Coronary artery (tissue), 2 donors: ENCODE results near the gene KIFBP.

Experiments
- DNase-seq: peaks from one replicate; pipeline ENCODE4 v3.0.0-alpha.2; 2017; ENCODE audit warnings: low spot score
- H3K27ac ChIP-seq, 2 donors: fragments of 200-600 bp; sonication (generic); one replicate each; pipeline ENCODE4 v1.5.1; 2016 to 2019
- H3K4me3 ChIP-seq: fragments of 200-600 bp; sonication (generic); 2 replicates; pipeline ENCODE4 v1.5.1; 2016; ENCODE audit warnings: mild to moderate bottlenecking, moderate library complexity
- CTCF ChIP-seq: fragments of 200-600 bp; sonication (generic); IDR thresholded peaks from one replicate; pipeline ENCODE4 v1.5.1; 2019; ENCODE audit warnings: antibody characterized with exemption

KIFBP gene

DNA sequence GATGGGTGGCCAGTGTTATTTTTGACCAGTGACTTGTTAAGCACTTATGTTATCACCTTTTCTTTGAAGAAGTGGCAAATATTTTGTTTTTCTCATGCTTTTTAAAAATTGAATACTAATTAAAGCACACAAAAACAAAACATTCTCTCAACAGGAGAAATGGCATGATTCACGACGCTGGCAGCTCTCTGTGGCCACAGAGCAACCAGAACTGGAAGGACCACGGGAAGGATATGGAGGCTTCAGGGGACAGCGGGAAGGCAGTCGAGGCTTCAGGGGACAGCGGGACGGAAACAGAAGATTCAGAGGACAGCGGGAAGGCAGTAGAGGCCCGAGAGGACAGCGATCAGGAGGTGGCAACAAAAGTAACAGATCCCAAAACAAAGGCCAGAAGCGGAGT, 6.2 kb upstream of the KIFBP start:
- Histone ChIP-seq H3K4me3 (no peak overlapping the region), H3K27ac (no peak overlapping the region)
- TF ChIP-seq CTCF: no peak
- DNase-seq: no peak

- Histone ChIP-seq H3K4me3 (no peak overlapping the region), H3K27ac (no peak overlapping the region)
- no peak for TF ChIP-seq CTCF
- DNase-seq: no peak
Measured at GRCh38 chr10:68987611-68988010, 992 bp upstream of the KIFBP start.

GRCh38 chr10:68989317-68989990, 851 bp downstream of the KIFBP start:
- TF ChIP-seq CTCF: no peak
- Histone ChIP-seq H3K4me3 (peak overlapping the region; percentile 89), H3K27ac (peak overlapping the region; percentile 80 to 93)
- DNase-seq: no peak

GRCh38 chr10:68992636-68993440, 4.2 kb downstream of the KIFBP start:
- no peak for TF ChIP-seq CTCF
- Histone ChIP-seq H3K4me3 (no peak overlapping the region), H3K27ac (peak overlapping the region; percentile 68 to 79)
- peak; percentile 85 for DNase-seq

GRCh38 chr10:68997211-68997610, 8.6 kb downstream of the KIFBP start:
- H3K27ac ChIP-seq: peak overlapping the region in 1 of 2 donors; percentile 54
- H3K4me3 ChIP-seq: no peak overlapping the region
- DNase-seq: no peak
- TF ChIP-seq CTCF: no peak

DNA sequence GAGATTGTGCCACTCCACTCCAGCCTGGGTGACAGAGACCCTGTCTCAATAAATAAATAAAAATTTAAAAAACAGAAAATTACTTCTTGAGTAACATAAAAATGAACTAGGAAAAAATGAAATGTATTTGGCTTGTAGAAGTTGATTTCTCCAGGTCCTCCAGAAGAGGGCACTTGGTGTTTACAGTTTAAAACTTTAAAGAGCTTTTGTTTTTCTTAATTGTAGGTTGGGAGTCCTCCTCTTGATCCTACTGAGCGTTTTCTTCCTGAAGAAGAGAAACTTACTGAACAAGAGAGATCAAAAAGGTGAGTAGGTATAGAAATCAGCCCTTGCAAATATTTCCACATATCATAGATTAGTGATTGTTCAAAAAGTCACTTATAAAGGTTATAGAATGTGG, 16.2 kb downstream of the KIFBP start:
- no peak overlapping the region for H3K4me3 ChIP-seq
- DNase-seq: no peak
- TF ChIP-seq CTCF: no peak
- no peak overlapping the region for H3K27ac ChIP-seq
